ENCODE measurements around the gene KIF11.

DNA sequence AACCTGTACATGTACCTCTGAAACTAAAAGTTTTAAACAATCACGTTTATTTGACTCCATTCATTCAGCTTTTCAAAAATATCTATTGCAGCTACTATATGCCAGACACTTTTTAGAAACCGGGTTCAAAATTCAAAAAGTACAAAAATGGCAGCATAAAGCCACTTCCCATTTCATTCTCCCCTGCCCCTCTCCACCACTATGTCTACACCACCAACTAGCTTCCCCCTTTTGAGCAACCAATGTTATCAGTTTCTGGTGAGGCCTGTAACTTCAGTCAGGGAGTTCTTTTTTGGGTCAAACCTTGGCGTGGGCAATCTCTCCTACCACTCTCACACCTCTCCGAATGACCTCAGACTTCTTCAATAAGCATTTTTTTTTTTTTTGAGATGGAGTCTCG, 85.3 kb downstream of the KIF11 start:
- TF ChIP-seq EZH2 (optimal IDR thresholded peaks at IDR 0.05; ENCODE audit: low read depth, low read length): no peak
- TF ChIP-seq, protein P1, sequence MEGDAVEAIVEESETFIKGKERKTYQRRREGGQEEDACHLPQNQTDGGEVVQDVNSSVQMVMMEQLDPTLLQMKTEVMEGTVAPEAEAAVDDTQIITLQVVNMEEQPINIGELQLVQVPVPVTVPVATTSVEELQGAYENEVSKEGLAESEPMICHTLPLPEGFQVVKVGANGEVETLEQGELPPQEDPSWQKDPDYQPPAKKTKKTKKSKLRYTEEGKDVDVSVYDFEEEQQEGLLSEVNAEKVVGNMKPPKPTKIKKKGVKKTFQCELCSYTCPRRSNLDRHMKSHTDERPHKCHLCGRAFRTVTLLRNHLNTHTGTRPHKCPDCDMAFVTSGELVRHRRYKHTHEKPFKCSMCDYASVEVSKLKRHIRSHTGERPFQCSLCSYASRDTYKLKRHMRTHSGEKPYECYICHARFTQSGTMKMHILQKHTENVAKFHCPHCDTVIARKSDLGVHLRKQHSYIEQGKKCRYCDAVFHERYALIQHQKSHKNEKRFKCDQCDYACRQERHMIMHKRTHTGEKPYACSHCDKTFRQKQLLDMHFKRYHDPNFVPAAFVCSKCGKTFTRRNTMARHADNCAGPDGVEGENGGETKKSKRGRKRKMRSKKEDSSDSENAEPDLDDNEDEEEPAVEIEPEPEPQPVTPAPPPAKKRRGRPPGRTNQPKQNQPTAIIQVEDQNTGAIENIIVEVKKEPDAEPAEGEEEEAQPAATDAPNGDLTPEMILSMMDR (IDR thresholded peaks at IDR 0.05; ENCODE audit: low read length): no peak
